ENCODE results near the gene CMIP.

CMIP gene

DNA sequence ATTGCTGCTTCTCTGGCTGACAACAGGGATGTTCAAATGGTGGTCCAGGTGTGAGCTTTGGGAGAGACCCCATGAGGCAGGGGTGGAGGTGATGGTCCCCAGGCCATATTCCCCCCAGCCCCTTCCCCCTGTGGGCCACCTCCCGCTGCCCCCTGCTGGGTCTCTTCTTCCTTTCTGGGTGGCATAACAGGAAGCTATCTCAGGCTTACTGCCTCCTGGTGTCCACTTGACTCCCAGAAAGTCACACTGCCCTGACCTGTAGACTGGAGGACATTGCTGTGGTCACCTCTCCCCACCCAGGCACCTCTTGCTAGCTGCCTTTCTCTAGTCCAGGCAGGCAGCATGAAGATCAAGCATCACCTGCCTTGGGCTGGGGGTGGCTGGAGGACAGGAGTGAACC is 288.1 kb downstream of the CMIP start:
- TF ChIP-seq, protein P1, sequence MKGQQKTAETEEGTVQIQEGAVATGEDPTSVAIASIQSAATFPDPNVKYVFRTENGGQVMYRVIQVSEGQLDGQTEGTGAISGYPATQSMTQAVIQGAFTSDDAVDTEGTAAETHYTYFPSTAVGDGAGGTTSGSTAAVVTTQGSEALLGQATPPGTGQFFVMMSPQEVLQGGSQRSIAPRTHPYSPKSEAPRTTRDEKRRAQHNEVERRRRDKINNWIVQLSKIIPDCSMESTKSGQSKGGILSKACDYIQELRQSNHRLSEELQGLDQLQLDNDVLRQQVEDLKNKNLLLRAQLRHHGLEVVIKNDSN (IDR thresholded peaks at IDR 0.05), result no peak
- TF ChIP-seq RAD21 (IDR thresholded peaks at IDR 0.05; ENCODE audit: low read depth) (no peak), CREB1 (IDR thresholded peaks at IDR 0.05; ENCODE audit: low read depth) (no peak), FOXM1 (IDR thresholded peaks at IDR 0.05; ENCODE audit: borderline replicate concordance, low read depth) (no peak), TEAD4 (IDR thresholded peaks at IDR 0.05) (no peak), NFIC (IDR thresholded peaks at IDR 0.05) (no peak), TAF1 (IDR thresholded peaks at IDR 0.05; ENCODE audit: low read depth) (no peak), EGR1 (IDR thresholded peaks at IDR 0.05) (no peak), TCF12 (IDR thresholded peaks at IDR 0.05; ENCODE audit: low read depth) (no peak), YY1 (IDR thresholded peaks at IDR 0.05; ENCODE audit: low read depth) (no peak), CEBPB (IDR thresholded peaks at IDR 0.05) (no peak), ZBTB7A (IDR thresholded peaks at IDR 0.05; ENCODE audit: low read depth) (no peak), EP300 (IDR thresholded peaks at IDR 0.05; ENCODE audit: borderline replicate concordance) (no peak)
- TF ChIP-seq, protein P2, sequence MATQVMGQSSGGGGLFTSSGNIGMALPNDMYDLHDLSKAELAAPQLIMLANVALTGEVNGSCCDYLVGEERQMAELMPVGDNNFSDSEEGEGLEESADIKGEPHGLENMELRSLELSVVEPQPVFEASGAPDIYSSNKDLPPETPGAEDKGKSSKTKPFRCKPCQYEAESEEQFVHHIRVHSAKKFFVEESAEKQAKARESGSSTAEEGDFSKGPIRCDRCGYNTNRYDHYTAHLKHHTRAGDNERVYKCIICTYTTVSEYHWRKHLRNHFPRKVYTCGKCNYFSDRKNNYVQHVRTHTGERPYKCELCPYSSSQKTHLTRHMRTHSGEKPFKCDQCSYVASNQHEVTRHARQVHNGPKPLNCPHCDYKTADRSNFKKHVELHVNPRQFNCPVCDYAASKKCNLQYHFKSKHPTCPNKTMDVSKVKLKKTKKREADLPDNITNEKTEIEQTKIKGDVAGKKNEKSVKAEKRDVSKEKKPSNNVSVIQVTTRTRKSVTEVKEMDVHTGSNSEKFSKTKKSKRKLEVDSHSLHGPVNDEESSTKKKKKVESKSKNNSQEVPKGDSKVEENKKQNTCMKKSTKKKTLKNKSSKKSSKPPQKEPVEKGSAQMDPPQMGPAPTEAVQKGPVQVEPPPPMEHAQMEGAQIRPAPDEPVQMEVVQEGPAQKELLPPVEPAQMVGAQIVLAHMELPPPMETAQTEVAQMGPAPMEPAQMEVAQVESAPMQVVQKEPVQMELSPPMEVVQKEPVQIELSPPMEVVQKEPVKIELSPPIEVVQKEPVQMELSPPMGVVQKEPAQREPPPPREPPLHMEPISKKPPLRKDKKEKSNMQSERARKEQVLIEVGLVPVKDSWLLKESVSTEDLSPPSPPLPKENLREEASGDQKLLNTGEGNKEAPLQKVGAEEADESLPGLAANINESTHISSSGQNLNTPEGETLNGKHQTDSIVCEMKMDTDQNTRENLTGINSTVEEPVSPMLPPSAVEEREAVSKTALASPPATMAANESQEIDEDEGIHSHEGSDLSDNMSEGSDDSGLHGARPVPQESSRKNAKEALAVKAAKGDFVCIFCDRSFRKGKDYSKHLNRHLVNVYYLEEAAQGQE (IDR thresholded peaks at IDR 0.05; ENCODE audit: low read depth), result no peak
- TF ChIP-seq, protein P3, sequence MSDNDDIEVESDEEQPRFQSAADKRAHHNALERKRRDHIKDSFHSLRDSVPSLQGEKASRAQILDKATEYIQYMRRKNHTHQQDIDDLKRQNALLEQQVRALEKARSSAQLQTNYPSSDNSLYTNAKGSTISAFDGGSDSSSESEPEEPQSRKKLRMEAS (IDR thresholded peaks at IDR 0.05), result no peak

DNA sequence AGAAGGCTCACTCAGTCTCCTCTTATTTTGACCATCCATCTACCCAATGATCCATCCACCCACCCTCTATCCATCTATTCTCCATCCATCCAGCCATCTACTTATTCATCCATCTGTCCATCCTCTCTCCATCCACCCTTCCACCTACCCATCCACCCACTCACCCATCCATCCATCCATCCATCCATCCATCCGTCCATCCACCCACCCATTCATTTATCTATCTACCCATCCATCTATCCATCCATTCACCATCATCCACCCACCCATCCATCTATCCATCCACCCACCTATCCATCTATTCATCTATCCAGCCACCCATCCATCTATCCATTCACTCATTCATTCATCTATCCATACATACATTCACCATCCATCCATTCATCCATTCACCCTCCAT is 288.7 kb downstream of the CMIP start:
- TF ChIP-seq CREB1 (IDR thresholded peaks at IDR 0.05; ENCODE audit: low read depth), result no peak
- TF ChIP-seq RAD21 (IDR thresholded peaks at IDR 0.05; ENCODE audit: low read depth), result no peak
- no peak for TF ChIP-seq YY1 (IDR thresholded peaks at IDR 0.05; ENCODE audit: low read depth)
- TF ChIP-seq, protein P2 (IDR thresholded peaks at IDR 0.05; ENCODE audit: low read depth), result no peak
- no peak for TF ChIP-seq EGR1 (IDR thresholded peaks at IDR 0.05)
- TF ChIP-seq, protein P3 (IDR thresholded peaks at IDR 0.05), result no peak
- TF ChIP-seq ZBTB7A (IDR thresholded peaks at IDR 0.05; ENCODE audit: low read depth), result no peak
- no peak for TF ChIP-seq CEBPB (IDR thresholded peaks at IDR 0.05)
- no peak for TF ChIP-seq EP300 (IDR thresholded peaks at IDR 0.05; ENCODE audit: borderline replicate concordance)
- TF ChIP-seq FOXM1 (IDR thresholded peaks at IDR 0.05; ENCODE audit: borderline replicate concordance, low read depth), result no peak
- TF ChIP-seq TCF12 (IDR thresholded peaks at IDR 0.05; ENCODE audit: low read depth), result no peak
- no peak for TF ChIP-seq TAF1 (IDR thresholded peaks at IDR 0.05; ENCODE audit: low read depth)
- TF ChIP-seq NFIC (IDR thresholded peaks at IDR 0.05), result no peak
- TF ChIP-seq, protein P1 (IDR thresholded peaks at IDR 0.05), result no peak
- TF ChIP-seq TEAD4 (IDR thresholded peaks at IDR 0.05), result no peak

DNA sequence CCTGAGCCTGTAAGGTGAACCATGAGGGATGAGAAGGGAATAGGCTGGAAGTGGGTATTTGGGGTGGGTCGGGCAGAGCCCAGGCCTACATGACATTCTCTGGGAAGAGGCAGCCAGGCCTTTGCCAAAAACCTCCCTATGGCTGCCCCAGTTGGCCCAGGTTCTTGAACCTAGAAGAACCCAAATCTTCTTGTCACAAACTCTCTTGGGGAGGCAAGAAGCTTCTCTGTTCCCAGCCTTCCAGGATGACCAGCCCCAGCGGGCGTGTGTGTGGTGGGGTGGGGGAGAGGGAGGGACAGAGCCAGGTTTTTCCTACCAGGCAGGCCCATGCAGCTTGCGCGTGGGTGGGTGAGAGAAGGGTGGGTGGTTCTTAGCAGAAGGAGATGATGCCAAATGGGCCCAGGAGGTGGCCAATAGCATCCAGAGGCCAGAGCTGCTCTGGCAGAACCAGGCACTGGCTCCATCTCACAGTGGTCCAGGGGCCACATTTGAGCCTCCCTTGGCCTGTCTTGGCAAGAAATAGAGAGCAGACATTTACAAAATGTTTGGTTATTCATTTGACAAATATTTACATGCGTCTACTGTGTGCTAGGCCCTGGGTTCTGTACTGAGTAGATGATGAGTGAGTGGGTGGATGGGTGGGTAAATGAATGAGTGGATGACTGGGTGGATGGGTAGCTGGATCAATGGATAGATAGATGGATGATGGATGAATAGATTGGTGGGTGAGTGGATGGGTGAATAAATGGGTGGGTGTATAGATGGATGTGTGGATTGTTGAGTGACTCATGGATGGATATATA is 290.2 kb downstream of the CMIP start:
- TF ChIP-seq, protein P2 (IDR thresholded peaks at IDR 0.05; ENCODE audit: low read depth), result no peak
- TF ChIP-seq, protein P3 (IDR thresholded peaks at IDR 0.05), result no peak
- TF ChIP-seq NFIC (IDR thresholded peaks at IDR 0.05) (no peak), TCF12 (IDR thresholded peaks at IDR 0.05; ENCODE audit: low read depth) (no peak)

DNA sequence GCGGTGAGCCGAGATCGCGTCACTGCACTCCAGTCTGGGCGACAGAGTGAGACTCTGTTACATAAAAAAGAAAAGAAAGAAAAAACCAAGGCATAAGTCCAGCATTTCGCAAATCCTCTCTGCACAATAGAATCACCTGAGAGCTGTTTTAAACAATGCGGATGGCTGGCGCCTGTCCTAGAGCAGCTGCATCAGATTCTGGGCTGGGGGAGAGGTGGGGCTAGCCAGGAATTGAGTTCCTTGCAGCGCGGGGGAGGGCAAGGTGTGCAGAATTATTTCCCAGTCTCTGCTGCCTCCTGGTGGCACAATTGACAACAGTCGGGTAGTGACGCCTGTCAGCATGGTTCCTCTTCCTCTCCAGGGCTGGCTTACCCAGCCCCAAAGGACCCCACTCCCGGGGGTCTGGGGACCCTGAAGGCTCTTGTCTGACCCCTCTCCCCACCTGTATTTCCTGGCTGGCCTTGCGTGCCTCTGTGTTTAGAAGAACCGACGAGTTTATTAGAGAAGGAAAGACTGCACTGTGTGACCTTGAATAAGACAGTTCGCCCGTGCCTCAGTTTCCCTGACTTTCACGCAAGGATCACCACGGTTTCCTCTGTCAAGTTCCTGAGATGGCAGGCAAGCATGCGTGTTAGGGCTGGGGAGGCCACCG is 293.4 kb downstream of the CMIP start:
- TF ChIP-seq YY1 (IDR thresholded peaks at IDR 0.05; ENCODE audit: low read depth), result no peak
- TF ChIP-seq EGR1 (IDR thresholded peaks at IDR 0.05), result no peak
- peak; percentile 37; the same call in 1 of the 2 replicates for TF ChIP-seq NFIC (IDR thresholded peaks at IDR 0.05)
- TF ChIP-seq CEBPB (IDR thresholded peaks at IDR 0.05), result peak; percentile 92
- TF ChIP-seq TEAD4 (IDR thresholded peaks at IDR 0.05), result peak; percentile 24; the same call in 1 of the 2 replicates
- no peak for TF ChIP-seq CREB1 (IDR thresholded peaks at IDR 0.05; ENCODE audit: low read depth)
- TF ChIP-seq FOXM1 (IDR thresholded peaks at IDR 0.05; ENCODE audit: borderline replicate concordance, low read depth), result peak; percentile 77; the same call in 1 of the 2 replicates
- TF ChIP-seq TCF12 (IDR thresholded peaks at IDR 0.05; ENCODE audit: low read depth), result no peak
- TF ChIP-seq, protein P1 (IDR thresholded peaks at IDR 0.05), result no peak
- TF ChIP-seq, protein P3 (IDR thresholded peaks at IDR 0.05), result peak; percentile 39; the same call in 1 of the 2 replicates
- peak; percentile 92 for TF ChIP-seq ZBTB7A (IDR thresholded peaks at IDR 0.05; ENCODE audit: low read depth)
- TF ChIP-seq RAD21 (IDR thresholded peaks at IDR 0.05; ENCODE audit: low read depth), result peak; percentile 97
- peak; percentile 36; the same call in 1 of the 2 replicates for TF ChIP-seq EP300 (IDR thresholded peaks at IDR 0.05; ENCODE audit: borderline replicate concordance)
